Embryonic facial prominence (tissue), 1 donor: ENCODE measurements around the gene FAM204A.

Experiments used
- DNase-seq: peaks from one replicate; pipeline ENCODE4 v3.0.0-alpha.2; 2016; ENCODE audit errors: extremely low spot score

FAM204A gene

GRCh38 chr10:118341791-118342637, at the start of gene FAM204A:
TSS of gene FAM204A (minus strand) at chr10:118342324. CDS start at chr10:118336415, 5,909 bp downstream.
- peak; percentile 91 for DNase-seq

DNA sequence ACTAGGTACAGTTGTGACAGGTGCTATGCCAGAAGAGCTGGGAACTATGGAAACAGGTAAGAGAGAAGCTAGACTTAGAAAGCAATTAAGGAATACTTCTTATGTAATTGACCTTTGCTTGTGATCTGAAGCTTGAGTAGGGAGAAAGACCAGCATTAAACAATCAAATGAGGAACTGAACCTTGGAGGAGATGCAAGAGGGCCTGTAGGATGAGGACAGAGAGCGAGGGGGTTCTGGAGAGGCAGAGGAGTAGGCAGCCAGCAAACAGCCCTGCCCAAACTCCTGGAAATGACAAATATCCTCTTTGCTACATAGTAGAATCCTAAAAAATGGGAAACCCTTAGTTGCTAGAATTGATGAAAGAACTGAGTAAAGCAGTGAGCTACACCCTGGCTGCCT, 41.6 kb upstream of the FAM204A start:
- no peak for DNase-seq

GRCh38 chr10:118383063-118383689, 41.1 kb upstream of the FAM204A start:
- no peak for DNase-seq

GRCh38 chr10:118374404-118374803, 32.3 kb upstream of the FAM204A start:
- DNase-seq = no peak

GRCh38 chr10:118373786-118374185, 31.7 kb upstream of the FAM204A start:
- DNase-seq = no peak

DNA sequence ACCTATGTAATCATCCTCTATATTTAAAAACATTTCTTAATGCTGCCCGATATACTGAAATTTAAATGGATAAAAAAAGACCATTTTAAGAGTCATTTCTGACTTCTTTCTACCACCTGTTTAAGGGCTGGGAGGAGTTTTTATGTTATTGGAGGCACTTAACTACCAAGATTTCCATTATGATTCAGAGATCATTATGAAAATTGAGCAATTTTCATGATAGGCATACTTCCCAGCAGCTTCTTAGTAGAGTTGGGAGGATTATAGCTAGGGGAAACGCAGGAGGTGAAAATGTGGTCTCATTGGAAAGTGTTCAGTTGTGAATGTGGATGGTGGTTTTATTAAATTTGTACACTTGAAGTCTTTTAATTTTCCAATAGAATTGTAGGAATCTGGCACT, 28.4 kb upstream of the FAM204A start:
- DNase-seq = no peak

DNA sequence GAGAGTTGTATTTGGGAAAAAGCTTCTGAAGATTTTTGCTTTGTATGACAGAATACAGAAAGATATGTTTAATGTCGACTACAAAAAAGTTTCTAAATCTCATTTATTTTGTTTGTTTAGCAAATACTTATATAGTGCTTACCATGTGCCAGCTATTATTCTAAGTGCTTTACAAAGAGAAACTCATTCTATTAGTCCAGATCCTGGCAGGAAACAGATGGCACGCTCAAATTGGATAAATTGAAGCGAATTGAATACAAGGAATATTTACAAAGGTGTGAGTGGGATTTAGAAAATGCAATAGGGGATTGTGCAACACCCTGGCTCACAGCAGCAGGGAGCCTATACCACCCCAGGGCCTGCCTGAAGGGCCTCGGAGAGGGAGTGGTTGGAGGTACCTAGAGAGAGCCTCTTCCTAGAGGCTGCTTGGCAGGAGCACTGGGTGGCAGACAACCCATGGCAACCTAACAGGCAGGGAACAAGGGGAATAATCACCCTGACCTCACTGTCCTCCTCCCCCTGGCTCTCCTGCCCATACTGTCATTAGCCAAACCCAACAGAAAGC, 27.6 kb upstream of the FAM204A start:
- DNase-seq = no peak

GRCh38 chr10:118365702-118366101, 23.6 kb upstream of the FAM204A start:
- DNase-seq = no peak

DNA sequence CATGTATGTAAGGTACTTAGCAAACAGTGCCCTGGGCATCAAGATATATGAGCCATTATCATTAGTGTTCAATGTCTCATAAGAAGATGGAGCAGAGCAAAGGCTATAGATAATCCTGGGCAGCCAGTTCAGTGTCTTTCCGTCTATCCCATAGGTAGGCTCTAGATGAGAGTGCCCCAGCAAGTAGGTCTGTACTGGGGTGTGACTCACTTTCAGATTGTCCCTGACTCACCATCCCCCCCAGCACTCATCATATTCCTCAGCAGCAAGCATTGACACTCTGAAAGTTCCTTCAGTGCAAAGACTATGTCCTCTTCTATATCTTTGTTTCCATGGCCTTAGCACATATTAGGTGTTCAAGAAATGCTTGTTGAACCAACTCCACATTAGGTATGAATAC, 20.0 kb upstream of the FAM204A start:
- DNase-seq = no peak

GRCh38 chr10:118358327-118358726, 16.2 kb upstream of the FAM204A start:
- no peak for DNase-seq

DNA sequence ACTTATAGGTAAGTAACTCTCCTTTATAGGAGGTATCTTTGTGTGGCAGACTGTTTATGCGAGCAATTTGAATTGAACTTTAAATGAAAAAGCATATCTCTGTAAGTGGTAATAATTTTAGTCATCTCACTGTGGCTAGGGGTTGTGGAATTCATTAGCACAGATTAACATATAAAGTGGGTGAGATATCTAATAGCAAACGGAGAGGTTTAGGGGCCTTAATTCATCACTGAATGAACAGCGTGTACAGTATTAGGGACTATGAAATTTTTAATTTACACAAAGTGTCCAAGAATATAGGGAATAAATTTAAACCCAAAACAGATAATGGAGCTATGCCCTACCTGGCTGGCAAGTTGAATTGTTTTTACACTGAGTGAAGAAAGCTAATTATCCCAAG, 15.7 kb upstream of the FAM204A start:
- no peak for DNase-seq

- DNase-seq = no peak
These were observed 14.5 kb upstream of the FAM204A start for GRCh38 chr10:118356628-118357027.

DNA sequence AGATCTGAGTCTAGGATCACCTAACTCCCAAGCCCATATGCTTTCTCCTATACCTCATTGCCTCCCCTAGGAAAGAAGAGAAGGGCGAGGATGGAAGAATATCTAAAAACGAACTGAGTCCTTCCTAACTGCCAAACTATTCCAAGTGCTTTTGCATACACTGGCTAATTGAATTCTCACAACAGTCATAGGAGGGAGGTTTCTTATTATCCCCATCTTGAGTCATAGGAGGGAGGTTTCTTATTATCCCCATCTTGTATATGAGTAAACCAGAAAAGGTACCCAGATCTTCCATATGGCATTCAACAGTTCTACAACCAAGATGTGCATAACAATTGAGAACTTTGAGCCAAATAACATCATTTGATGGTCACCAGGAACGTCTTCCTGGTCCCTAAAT, 13.1 kb upstream of the FAM204A start:
- no peak for DNase-seq

DNA sequence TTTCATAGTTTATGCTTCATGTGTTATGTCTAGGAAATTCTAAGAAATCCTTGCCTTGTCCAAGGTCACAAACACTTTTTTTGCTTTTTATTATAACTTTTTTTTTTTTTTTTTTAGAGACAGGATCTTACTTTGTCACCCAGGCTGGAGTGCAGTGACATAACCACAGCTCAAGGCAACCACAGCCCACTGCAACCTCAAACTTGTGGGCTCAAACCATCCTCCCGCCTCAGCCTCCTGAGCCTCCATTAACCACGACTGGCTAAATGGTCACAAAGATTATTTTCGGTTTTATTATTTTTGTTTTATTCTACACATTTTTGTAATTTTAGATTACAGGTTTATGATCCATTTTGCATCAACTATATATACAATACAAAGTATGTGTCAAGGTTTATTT, 7.1 kb upstream of the FAM204A start:
- DNase-seq = no peak

DNA sequence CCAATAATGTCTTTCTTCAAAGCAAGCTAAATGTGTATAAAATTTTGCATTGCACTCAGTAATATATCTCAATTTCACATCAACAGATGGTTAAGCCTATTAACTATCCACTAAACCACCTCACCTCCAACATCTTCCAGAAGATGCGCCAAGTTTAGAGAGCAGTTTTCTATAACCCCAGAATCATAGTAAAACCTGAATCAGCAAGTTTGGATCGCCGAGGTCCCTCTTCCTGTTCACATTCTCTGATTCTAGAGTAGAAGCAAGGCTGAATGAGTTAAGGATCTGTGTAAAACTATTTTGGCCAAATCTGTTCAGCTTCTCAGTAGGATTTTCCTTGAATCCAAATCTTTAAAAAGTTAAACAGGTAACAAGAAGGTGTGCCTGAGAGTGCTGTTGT, 1.4 kb upstream of the FAM204A start:
- DNase-seq = no peak

DNA sequence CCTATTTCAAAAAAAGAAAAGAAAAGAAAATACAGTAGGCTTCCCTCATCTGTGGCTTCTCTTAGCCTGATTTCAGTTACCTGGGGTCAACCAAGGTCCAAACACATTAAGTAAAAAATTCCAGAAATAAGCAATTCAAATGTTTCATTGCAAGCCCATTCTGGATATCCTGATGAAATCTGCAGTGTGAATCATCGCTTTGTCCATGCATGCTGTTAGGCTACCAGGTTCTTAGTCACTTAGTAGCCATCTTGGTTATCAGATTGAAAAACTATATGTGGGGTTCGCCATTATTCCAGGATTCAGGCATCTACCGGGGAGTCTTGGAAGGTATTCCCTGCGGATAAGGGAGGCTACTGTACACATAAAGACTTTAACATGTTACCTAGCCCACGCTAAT, 991 bp upstream of the FAM204A start:
- DNase-seq = no peak

DNA sequence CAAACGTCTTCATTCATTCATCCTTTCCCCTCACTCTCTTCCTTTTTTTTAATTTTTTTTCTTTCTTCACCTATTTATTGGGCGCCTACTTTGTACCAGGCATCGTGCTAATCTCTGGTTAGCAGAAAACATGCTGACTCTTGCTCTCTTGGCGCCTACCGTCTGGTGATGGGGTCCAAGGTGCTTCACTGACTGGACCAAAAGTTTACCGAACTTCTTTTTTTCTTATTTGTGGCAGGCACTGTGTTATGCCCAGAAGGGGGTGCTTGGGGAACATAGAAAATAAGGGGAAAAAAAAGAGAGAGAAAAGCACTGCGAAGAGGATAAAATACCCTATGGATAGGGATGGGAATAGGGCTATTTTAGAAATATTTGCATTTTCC, 505 bp upstream of the FAM204A start:
- no peak for DNase-seq

DNA sequence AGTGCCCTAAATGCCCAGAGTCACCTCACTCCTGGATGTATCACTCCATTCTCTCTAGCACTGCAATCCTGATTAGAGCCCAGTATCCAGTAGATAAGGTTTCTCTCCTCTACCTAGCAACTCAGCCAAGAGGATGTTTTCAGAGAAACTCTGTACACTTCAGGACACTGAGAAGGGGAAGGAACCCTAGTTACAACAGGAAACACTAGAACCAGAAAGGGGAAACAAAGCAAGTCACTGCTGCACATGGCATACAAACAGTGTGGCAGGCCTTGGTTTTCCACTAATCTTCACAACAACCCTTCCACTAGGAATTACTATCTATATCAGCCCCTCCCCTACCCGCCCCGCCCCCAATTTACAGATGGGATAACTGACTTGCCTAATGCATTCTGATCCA, 1.6 kb downstream of the FAM204A start:
- DNase-seq = no peak

GRCh38 chr10:118339111-118339510, 3.0 kb downstream of the FAM204A start:
- DNase-seq = no peak

DNA sequence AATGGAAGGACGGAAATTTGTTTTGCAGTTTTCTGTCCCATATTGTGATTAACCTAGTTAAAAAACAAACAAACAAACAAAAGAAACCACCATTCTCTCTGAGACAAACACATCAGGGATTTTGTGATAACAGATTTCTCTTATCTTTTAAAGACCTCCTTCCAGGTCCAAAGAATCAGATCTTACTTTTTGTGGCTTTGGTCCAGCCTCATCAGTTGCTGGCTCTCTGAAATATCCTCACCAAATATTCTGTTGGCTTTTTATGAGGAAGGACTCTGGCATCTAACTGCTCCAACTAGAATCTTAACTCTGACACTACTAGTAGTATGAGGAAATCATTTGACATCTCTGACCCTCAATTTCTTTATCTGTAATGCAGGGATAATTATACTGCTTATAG, 4.8 kb downstream of the FAM204A start:
- DNase-seq = no peak

DNA sequence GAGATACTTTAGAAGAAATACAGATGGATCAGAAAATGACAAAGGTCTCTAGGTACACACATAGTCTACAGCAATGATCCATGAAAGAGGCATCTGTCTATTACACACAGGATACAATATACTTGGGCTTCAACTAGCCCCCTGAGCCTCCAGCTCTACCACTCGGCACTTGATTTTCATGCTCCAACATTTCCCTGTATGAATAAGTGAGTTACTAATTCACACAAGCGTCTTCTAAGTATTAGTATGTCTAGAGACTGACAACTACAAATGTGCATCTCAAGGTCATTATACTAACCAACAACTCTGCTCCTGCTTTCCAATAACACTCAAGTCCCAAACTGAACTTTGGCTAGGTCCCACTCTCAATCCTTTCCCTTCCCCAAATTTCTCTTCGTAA, 8.3 kb downstream of the FAM204A start:
- DNase-seq = no peak

DNA sequence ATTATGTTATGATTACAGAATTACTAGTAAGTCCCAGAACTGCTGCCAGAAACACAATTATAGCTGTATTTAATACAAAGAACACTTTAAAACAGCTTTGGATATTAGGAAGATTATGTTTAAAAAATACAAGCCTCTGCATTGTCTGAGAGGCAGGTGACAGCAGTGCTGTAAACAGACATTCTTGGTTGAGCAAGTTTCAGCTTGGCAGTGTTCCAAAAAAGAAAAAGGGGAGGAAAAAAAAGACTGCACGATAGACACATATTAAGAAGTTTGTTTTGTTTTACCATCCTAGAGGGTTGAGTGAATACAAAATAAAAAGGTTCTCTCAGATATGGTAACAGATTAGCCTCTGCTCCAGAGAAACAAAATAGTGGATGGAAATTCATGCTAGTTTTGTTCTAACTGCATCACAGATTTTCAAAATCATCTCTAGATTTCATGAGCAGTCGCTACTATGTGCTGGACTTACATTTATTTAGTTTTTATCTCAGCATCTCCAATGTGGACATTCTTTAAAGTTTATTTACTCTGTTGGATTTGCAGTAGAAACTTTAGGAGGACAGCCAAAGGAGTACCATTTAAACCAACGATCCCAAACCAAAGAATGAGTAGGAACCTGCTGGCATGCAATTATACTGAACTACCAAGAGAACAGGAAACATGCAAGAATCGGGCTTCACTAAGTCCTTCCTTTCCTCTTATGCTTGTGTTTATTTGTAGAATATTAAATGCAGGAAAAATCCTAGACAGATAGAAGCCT, 9.0 kb downstream of the FAM204A start:
- no peak for DNase-seq
